Endothelial cell (in vitro differentiated cells): ENCODE measurements around the gene TENM4. TPM values are rescaled to one million over a fixed set of nuclear protein-coding genes. Genes with fewer than 3 reads are reported as not detected.

Experiments used
- DNase-seq: peaks from one replicate; pipeline ENCODE4 v3.0.0; 2021; ENCODE audit warnings: low spot score
- H3K27ac Mint-ChIP-seq: one replicate; pipeline ENCODE4 v1.8.0; 2021; ENCODE audit warnings: mixed read lengths, inconsistent platforms; ENCODE audit not compliant: unreplicated experiment
- H3K27me3 Mint-ChIP-seq: one replicate; pipeline ENCODE4 v1.8.0; 2021; ENCODE audit warnings: mild to moderate bottlenecking, moderate library complexity, mixed read lengths, inconsistent platforms; ENCODE audit not compliant: unreplicated experiment
- H3K36me3 Mint-ChIP-seq: one replicate; pipeline ENCODE4 v1.8.0; 2021; ENCODE audit warnings: mild to moderate bottlenecking, low read depth, mixed read lengths, inconsistent platforms; ENCODE audit not compliant: unreplicated experiment
- H3K4me1 Mint-ChIP-seq: one replicate; pipeline ENCODE4 v1.8.0; 2021; ENCODE audit warnings: mild to moderate bottlenecking, mixed read lengths, inconsistent platforms; ENCODE audit not compliant: unreplicated experiment
- H3K4me3 Mint-ChIP-seq: one replicate; pipeline ENCODE4 v1.8.0; 2021; ENCODE audit warnings: mild to moderate bottlenecking, mixed read lengths, inconsistent platforms; ENCODE audit not compliant: unreplicated experiment
- H3K9me3 Mint-ChIP-seq: one replicate; pipeline ENCODE4 v1.8.0; 2021; ENCODE audit warnings: mixed read lengths, inconsistent platforms; ENCODE audit not compliant: unreplicated experiment
- total RNA-seq: library from RNA; stranded (reverse); fragmentation: NEBNext Ultra II Directional; extraction: Animal tissue kit (Norgen Biotek cat#: 25700); gene quantifications from one replicate; pipeline ENCODE4 v1.2.1, GENCODE V29; 2021; ENCODE audit not compliant: unreplicated experiment
- TF ChIP-seq, protein P1 (sequence below): fragments of 200-600 bp; sonication (generic); IDR thresholded peaks from one replicate; pipeline ENCODE4 v1.5.0; 2021; ENCODE audit warnings: antibody characterized with exemption; ENCODE audit not compliant: unreplicated experiment

The TENM4 gene
- total RNA-seq, 1 donor from 2014 or later: 1.8 TPM

- H3K9me3 Mint-ChIP-seq: no peaks in the 10 kb centered on the region
- no peak for DNase-seq
- no peaks in the 10 kb centered on the region for H3K4me1 Mint-ChIP-seq
- TF ChIP-seq, protein P1, sequence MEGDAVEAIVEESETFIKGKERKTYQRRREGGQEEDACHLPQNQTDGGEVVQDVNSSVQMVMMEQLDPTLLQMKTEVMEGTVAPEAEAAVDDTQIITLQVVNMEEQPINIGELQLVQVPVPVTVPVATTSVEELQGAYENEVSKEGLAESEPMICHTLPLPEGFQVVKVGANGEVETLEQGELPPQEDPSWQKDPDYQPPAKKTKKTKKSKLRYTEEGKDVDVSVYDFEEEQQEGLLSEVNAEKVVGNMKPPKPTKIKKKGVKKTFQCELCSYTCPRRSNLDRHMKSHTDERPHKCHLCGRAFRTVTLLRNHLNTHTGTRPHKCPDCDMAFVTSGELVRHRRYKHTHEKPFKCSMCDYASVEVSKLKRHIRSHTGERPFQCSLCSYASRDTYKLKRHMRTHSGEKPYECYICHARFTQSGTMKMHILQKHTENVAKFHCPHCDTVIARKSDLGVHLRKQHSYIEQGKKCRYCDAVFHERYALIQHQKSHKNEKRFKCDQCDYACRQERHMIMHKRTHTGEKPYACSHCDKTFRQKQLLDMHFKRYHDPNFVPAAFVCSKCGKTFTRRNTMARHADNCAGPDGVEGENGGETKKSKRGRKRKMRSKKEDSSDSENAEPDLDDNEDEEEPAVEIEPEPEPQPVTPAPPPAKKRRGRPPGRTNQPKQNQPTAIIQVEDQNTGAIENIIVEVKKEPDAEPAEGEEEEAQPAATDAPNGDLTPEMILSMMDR: no peak
- H3K27ac Mint-ChIP-seq: no peak overlapping the region
- no peak overlapping the region for H3K4me3 Mint-ChIP-seq
- H3K27me3 Mint-ChIP-seq: no peaks in the 10 kb centered on the region
- H3K36me3 Mint-ChIP-seq: no peaks in the 10 kb centered on the region
Measured at GRCh38 chr11:78977009-78977408, 463.8 kb downstream of the TENM4 start.

- TF ChIP-seq, protein P1: no peak
- DNase-seq: no peak
- Mint-ChIP-seq H3K27ac (no peak overlapping the region), H3K36me3 (no peaks in the 10 kb centered on the region), H3K4me3 (no peak overlapping the region), H3K27me3 (no peaks in the 10 kb centered on the region), H3K4me1 (no peaks in the 10 kb centered on the region), H3K9me3 (no peaks in the 10 kb centered on the region)
Measured at GRCh38 chr11:78975081-78975480, 465.7 kb downstream of the TENM4 start.

- no peaks in the 10 kb centered on the region for H3K9me3 Mint-ChIP-seq
- no peaks in the 10 kb centered on the region for H3K4me1 Mint-ChIP-seq
- no peaks in the 10 kb centered on the region for H3K27me3 Mint-ChIP-seq
- no peaks in the 10 kb centered on the region for H3K36me3 Mint-ChIP-seq
- H3K27ac Mint-ChIP-seq: no peak overlapping the region
- DNase-seq: no peak
- H3K4me3 Mint-ChIP-seq: no peak overlapping the region
- TF ChIP-seq, protein P1: no peak
Measured at GRCh38 chr11:78973876-78974275, 467.0 kb downstream of the TENM4 start.

DNA sequence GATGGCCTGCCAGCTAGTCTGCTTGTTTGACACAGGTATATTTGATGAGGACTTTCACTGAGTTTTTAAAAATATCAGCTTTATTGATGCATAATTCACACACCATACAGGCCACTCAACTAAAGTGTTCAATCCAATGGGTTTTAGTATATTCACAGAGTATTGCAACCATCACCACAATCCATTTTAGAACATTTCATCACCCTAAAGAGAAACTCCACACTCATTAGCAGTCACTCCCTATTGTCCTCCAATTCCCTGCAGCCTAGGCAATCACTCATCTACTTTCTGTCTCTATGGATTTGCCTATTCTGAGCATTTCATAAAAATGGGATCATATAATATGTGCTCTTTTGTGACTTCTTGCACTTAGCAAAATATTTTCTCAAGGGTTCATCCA, 468.2 kb downstream of the TENM4 start:
- Mint-ChIP-seq H3K27ac (no peak overlapping the region), H3K9me3 (no peaks in the 10 kb centered on the region), H3K4me3 (no peak overlapping the region), H3K27me3 (no peaks in the 10 kb centered on the region), H3K4me1 (no peaks in the 10 kb centered on the region), H3K36me3 (no peaks in the 10 kb centered on the region)
- DNase-seq: no peak
- TF ChIP-seq, protein P1: no peak

GRCh38 chr11:78972177-78972576, 468.7 kb downstream of the TENM4 start:
- Mint-ChIP-seq H3K4me1 (peaks cover under 1% of the 10 kb centered on the region), H3K4me3 (no peak overlapping the region), H3K27ac (no peak overlapping the region), H3K9me3 (no peaks in the 10 kb centered on the region), H3K27me3 (no peaks in the 10 kb centered on the region), H3K36me3 (no peaks in the 10 kb centered on the region)
- DNase-seq: no peak
- TF ChIP-seq, protein P1: no peak
